Measurements from ENCODE around the gene TRIM49C.
"Not testable (repeated sequence)": the region's sequence is repeated elsewhere in the genome, so short reads cannot be mapped to it uniquely, and the experiment has no call there.

The TRIM49C gene, protein sequence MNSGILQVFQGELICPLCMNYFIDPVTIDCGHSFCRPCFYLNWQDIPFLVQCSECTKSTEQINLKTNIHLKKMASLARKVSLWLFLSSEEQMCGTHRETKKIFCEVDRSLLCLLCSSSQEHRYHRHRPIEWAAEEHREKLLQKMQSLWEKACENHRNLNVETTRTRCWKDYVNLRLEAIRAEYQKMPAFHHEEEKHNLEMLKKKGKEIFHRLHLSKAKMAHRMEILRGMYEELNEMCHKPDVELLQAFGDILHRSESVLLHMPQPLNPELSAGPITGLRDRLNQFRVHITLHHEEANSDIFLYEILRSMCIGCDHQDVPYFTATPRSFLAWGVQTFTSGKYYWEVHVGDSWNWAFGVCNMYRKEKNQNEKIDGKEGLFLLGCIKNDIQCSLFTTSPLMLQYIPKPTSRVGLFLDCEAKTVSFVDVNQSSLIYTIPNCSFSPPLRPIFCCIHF

DNA sequence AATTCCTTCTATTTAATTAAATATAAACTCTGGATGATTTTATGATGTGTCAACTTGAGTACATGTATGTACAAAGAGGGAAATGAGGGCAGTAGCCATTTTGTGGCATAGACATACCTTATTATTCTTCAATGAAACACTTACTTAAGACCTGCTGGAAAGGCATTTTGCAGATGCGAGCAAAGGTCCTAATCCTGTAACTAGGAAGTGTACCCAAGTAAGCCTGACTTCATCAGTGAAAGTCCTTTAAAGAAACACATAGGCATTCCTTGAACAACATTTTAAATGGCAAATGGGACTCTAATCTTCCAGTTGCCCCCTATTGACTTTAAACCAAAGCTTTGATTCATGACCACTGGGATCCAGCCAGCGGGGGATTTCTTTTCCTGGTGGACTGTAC lies at the start of gene TRIM49C:
Gene TRIM49C (plus strand): TSS at position 301 of the 400 bp plus-strand sequence. CDS start 4,106 bp downstream, outside the sequence.
- not testable (repeated sequence) for DNase-seq

DNA sequence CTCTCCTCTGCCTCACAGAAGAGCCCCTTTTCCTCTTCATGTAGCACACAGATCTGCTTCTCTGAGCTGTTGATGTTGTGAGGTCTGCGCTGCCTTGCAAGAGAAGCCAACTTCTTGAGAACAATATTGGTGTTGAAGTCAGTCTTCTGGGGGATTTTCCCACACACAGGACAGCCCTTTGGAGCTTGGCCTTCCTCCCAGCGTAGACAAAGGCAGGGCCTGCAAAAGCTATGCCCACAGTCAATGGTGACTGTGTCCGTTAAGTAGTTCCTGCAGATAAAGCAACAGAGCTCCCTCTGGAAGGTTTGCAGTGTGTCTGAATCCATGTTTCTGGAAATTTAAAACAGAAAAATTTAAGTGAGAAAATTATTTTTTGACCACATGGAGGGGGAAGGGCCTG lies 6.7 kb upstream of the TRIM49C start:
- DNase-seq: not testable (repeated sequence)

DNA sequence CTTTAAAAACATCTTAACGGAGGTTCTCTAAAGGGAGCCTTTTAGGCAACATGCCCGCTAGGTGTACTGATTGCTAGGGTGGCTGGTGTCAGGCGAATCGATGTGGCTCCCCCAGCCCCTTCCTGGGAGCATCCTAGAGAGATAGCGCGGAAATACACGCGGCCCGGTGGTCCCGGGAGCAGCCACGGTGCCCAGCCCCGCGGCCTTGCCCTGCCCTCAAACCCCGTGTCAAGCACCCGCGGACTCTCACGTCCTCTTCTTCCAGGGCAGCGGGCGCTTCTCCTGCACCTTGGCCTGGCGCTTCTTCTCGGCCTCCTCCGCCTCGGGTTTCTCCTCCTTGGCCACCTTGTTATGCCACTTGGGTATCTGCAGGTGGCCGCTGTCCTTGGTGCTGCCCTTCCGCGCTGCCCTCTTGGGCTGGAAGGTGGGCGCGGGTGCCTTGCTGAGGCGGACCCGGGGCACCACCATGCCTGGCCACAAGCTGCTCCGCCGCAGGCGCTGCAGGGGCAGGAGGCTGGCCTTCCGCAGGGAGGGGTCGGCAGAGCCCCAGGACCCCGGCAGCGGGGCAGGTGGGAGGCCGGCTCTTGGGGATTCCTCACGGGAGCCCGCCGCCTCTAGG lies 20.8 kb downstream of the TRIM49C start:
- not testable (repeated sequence) for DNase-seq

DNA sequence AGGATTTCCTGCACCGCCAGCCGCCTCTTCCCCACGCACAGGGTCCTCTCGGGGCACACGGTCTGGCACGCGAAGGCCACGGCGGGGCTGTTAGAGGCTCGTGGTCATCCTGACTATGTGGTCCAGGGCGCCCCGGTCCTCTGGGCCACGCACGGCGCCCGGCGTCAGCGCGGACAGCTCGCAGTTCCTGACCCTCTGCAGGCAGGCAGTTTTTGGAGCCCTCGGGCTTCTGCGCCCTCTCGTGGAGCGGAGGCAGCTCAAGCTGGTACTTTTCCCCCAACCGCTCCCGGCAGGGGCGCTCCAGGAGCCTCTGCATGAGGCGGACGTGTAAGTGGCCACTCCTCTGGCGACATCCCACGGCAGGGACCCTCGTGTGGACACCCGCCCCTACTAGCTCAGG lies 21.4 kb downstream of the TRIM49C start:
- not testable (repeated sequence) for DNase-seq

DNA sequence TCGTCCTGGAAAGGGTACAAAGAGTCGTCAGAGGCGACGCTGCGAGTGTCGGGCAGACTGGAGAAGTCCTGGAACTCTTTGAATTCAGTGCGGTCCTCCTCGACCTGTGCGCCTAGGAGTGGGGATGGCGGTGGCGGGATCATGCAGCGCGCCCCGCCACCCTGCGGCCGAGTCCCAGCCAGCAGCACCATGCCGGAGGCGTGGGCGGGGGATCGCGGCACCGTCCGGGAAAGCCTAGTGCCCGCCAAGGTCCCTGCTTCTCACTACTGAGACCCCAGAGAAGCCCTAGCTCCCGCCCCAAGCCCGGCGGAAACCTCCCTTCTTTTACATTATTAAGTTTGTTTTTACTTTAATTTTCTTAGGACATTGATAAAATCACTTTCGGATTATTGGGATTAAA lies 22.6 kb downstream of the TRIM49C start:
- not testable (repeated sequence) for DNase-seq

DNA sequence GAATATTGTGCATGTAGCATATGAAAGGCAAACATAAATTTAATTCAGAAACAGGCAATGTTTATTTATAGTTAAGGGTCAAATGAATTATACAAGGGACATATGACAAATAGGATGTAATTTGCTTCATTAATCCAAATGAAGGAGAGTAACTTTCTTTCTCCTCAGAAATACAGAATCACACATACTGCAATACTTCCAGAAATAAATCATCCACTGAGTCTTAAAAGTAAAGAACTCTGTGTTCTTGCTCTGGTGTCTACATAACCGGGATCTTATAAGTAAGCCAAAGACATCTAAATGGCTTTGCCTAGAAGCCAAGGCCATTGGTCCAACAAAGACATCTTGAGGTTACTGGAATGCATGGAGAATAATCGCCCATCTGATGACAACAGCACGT lies 54.7 kb downstream of the TRIM49C start, which contains the start of gene UBTFL1:
Gene UBTFL1 (plus strand): TSS at position 301 of the 400 bp plus-strand sequence. CDS start 0 bp downstream, at position 301.
- DNase-seq: not testable (repeated sequence)

DNA sequence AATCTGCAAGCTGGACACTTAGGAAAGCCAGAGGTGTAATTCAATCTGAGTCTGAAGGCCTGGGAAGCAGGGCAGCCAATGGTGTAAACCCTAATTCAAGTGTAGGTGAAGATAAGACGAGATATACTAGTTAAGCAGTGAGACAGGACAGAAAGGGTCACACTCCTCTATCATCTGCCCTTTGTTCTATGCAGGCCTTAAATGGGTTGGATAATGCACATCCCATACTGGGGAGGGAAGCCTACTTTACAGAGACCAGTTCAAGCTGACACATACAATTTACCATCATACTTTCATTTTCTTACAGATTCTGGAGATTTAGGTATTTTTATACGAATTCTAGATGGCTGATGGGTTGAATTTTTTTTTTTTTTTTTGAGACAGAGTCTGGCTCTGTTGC lies 57.8 kb downstream of the TRIM49C start:
- DNase-seq: not testable (repeated sequence)
